ENCODE results near the gene CDC25A. TPM values are rescaled to one million over a fixed set of nuclear protein-coding genes. Genes with fewer than 3 reads are reported as not detected.

CDC25A gene
- total and polyA plus RNA-seq, 9 of the 15 experiments (the other 6 are each of a cell fraction or from before 2014, with no cell fraction given) = 3.4 to 61.3 (median 51.8) TPM

- TF ChIP-seq ZFPM2 (CRISPR knock-in tag; IDR thresholded peaks at IDR 0.05) (no peak), RAD21 (CRISPR knock-in tag; conservative IDR thresholded peaks at IDR 0.05 in 1 of 2, IDR thresholded peaks at IDR 0.05 in 1 of 2) (peak; percentile 90 to 95), EWSR1 (IDR thresholded peaks at IDR 0.05; ENCODE audit: borderline replicate concordance, low read depth, partially characterized antibody) (no peak), LCOR (CRISPR knock-in tag; IDR thresholded peaks at IDR 0.05) (no peak), TBL1XR1 (IDR thresholded peaks at IDR 0.05; ENCODE audit: low read length in 2 of 2) (0 out of 4 replicates have a peak, but pooled peaks of 1 of the 2 experiments have one; percentile 28), ZNF217 (CRISPR knock-in tag; IDR thresholded peaks at IDR 0.05) (no peak), ZNF449 (CRISPR knock-in tag; IDR thresholded peaks at IDR 0.05) (no peak), CREB5 (CRISPR knock-in tag; IDR thresholded peaks at IDR 0.05) (no peak)
- TF ChIP-seq, protein P1, sequence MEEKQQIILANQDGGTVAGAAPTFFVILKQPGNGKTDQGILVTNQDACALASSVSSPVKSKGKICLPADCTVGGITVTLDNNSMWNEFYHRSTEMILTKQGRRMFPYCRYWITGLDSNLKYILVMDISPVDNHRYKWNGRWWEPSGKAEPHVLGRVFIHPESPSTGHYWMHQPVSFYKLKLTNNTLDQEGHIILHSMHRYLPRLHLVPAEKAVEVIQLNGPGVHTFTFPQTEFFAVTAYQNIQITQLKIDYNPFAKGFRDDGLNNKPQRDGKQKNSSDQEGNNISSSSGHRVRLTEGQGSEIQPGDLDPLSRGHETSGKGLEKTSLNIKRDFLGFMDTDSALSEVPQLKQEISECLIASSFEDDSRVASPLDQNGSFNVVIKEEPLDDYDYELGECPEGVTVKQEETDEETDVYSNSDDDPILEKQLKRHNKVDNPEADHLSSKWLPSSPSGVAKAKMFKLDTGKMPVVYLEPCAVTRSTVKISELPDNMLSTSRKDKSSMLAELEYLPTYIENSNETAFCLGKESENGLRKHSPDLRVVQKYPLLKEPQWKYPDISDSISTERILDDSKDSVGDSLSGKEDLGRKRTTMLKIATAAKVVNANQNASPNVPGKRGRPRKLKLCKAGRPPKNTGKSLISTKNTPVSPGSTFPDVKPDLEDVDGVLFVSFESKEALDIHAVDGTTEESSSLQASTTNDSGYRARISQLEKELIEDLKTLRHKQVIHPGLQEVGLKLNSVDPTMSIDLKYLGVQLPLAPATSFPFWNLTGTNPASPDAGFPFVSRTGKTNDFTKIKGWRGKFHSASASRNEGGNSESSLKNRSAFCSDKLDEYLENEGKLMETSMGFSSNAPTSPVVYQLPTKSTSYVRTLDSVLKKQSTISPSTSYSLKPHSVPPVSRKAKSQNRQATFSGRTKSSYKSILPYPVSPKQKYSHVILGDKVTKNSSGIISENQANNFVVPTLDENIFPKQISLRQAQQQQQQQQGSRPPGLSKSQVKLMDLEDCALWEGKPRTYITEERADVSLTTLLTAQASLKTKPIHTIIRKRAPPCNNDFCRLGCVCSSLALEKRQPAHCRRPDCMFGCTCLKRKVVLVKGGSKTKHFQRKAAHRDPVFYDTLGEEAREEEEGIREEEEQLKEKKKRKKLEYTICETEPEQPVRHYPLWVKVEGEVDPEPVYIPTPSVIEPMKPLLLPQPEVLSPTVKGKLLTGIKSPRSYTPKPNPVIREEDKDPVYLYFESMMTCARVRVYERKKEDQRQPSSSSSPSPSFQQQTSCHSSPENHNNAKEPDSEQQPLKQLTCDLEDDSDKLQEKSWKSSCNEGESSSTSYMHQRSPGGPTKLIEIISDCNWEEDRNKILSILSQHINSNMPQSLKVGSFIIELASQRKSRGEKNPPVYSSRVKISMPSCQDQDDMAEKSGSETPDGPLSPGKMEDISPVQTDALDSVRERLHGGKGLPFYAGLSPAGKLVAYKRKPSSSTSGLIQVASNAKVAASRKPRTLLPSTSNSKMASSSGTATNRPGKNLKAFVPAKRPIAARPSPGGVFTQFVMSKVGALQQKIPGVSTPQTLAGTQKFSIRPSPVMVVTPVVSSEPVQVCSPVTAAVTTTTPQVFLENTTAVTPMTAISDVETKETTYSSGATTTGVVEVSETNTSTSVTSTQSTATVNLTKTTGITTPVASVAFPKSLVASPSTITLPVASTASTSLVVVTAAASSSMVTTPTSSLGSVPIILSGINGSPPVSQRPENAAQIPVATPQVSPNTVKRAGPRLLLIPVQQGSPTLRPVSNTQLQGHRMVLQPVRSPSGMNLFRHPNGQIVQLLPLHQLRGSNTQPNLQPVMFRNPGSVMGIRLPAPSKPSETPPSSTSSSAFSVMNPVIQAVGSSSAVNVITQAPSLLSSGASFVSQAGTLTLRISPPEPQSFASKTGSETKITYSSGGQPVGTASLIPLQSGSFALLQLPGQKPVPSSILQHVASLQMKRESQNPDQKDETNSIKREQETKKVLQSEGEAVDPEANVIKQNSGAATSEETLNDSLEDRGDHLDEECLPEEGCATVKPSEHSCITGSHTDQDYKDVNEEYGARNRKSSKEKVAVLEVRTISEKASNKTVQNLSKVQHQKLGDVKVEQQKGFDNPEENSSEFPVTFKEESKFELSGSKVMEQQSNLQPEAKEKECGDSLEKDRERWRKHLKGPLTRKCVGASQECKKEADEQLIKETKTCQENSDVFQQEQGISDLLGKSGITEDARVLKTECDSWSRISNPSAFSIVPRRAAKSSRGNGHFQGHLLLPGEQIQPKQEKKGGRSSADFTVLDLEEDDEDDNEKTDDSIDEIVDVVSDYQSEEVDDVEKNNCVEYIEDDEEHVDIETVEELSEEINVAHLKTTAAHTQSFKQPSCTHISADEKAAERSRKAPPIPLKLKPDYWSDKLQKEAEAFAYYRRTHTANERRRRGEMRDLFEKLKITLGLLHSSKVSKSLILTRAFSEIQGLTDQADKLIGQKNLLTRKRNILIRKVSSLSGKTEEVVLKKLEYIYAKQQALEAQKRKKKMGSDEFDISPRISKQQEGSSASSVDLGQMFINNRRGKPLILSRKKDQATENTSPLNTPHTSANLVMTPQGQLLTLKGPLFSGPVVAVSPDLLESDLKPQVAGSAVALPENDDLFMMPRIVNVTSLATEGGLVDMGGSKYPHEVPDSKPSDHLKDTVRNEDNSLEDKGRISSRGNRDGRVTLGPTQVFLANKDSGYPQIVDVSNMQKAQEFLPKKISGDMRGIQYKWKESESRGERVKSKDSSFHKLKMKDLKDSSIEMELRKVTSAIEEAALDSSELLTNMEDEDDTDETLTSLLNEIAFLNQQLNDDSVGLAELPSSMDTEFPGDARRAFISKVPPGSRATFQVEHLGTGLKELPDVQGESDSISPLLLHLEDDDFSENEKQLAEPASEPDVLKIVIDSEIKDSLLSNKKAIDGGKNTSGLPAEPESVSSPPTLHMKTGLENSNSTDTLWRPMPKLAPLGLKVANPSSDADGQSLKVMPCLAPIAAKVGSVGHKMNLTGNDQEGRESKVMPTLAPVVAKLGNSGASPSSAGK (IDR thresholded peaks at IDR 0.05) = no peak
- TF ChIP-seq, protein P2, sequence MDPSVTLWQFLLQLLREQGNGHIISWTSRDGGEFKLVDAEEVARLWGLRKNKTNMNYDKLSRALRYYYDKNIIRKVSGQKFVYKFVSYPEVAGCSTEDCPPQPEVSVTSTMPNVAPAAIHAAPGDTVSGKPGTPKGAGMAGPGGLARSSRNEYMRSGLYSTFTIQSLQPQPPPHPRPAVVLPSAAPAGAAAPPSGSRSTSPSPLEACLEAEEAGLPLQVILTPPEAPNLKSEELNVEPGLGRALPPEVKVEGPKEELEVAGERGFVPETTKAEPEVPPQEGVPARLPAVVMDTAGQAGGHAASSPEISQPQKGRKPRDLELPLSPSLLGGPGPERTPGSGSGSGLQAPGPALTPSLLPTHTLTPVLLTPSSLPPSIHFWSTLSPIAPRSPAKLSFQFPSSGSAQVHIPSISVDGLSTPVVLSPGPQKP (CRISPR knock-in tag; IDR thresholded peaks at IDR 0.05) = no peak
Measured at GRCh38 chr3:48151058-48151806, 37.0 kb downstream of the CDC25A start (continued).
